Breast epithelium (tissue), 4 donors: ENCODE results near the gene TMEM54. TPM values are rescaled to one million over a fixed set of nuclear protein-coding genes. Genes with fewer than 3 reads are reported as not detected.
A peak's percentile ranks its signal among the peaks of the same experiment; 100 is the strongest.

ENCODE experiments used
- DNase-seq, 2 donors: peaks; one replicate each; pipeline ENCODE4 v3.0.0-alpha.2; 2019; ENCODE audit warnings: low spot score in 2 of 2
- H3K27ac ChIP-seq, 2 donors: fragments of 200-600 bp; sonication (generic) in 1 of 2; one replicate each; pipeline ENCODE4 v1.5.1; 2016 to 2019; ENCODE audit warnings: mild to moderate bottlenecking in 1 of 2
- H3K27me3 ChIP-seq, 2 donors: fragments of 200-600 bp; sonication (generic) in 1 of 2; one replicate each; pipeline versions ENCODE4 v1.5.1 to v1.6.0; 2017 to 2019; ENCODE audit warnings: control low read depth in 1 of 2, mild to moderate bottlenecking in 1 of 2
- H3K36me3 ChIP-seq: fragments of 200-600 bp; one replicate; pipeline ENCODE4 v1.5.1; 2019
- H3K4me1 ChIP-seq, 2 donors: fragments of 200-600 bp; sonication (generic); one replicate each; pipeline ENCODE4 v1.5.1; 2016 to 2019; ENCODE audit warnings: control low read depth in 1 of 2
- H3K4me3 ChIP-seq, 3 donors: fragments of 200-600 bp; sonication (generic); 1 replicate in 2 of 3; 2 replicates in 1 of 3; pipeline ENCODE4 v1.5.1; 2016 to 2019; ENCODE audit warnings: mild to moderate bottlenecking in 3 of 3, moderate library complexity in 2 of 3
- H3K9me3 ChIP-seq, 2 donors: fragments of 200-600 bp; sonication (generic) in 1 of 2; one replicate each; pipeline ENCODE4 v1.5.1; 2016 to 2019; ENCODE audit warnings: control low read depth in 1 of 2
- POLR2A ChIP-seq: fragments of 450-650 bp; IDR thresholded peaks from one replicate; pipeline ENCODE4 v1.6.1; 2016; ENCODE audit warnings: antibody characterized with exemption, mild to moderate bottlenecking, moderate library complexity
- POLR2AphosphoS5 ChIP-seq, 3 donors: sonication (generic); formaldehyde crosslinking; IDR thresholded peaks; one replicate each; pipeline ENCODE4 v1.6.1; 2017; ENCODE audit warnings: antibody characterized with exemption in 3 of 3
- intact Hi-C: fragments of 100-400 bp; cut with DNase I; formaldehyde crosslinking; loops from one replicate; pipeline ENCODE4 v1.15.1; 2023; ENCODE audit warnings: low total_unique reads
- total RNA-seq, 3 donors: library from RNA; depleted of rRNA; stranded (reverse); fragments of >200 nt; gene quantifications; one replicate each; pipeline ENCODE4 v1.1.0, GENCODE V29; 2016
- TF ChIP-seq, protein P1 (sequence below), 3 donors: fragments of 450-650 bp; IDR thresholded peaks; one replicate each; pipeline ENCODE4 v1.5.1; 2016 to 2017; ENCODE audit warnings: antibody characterized with exemption in 3 of 3, mild to moderate bottlenecking in 3 of 3, moderate library complexity in 3 of 3

TMEM54 gene, protein sequence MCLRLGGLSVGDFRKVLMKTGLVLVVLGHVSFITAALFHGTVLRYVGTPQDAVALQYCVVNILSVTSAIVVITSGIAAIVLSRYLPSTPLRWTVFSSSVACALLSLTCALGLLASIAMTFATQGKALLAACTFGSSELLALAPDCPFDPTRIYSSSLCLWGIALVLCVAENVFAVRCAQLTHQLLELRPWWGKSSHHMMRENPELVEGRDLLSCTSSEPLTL
- total RNA-seq: 100 to 1,000 TPM in 1 of 3 donors, 10 to 100 TPM in 2; 26.9 to 109 (median 94.8) TPM

DNA sequence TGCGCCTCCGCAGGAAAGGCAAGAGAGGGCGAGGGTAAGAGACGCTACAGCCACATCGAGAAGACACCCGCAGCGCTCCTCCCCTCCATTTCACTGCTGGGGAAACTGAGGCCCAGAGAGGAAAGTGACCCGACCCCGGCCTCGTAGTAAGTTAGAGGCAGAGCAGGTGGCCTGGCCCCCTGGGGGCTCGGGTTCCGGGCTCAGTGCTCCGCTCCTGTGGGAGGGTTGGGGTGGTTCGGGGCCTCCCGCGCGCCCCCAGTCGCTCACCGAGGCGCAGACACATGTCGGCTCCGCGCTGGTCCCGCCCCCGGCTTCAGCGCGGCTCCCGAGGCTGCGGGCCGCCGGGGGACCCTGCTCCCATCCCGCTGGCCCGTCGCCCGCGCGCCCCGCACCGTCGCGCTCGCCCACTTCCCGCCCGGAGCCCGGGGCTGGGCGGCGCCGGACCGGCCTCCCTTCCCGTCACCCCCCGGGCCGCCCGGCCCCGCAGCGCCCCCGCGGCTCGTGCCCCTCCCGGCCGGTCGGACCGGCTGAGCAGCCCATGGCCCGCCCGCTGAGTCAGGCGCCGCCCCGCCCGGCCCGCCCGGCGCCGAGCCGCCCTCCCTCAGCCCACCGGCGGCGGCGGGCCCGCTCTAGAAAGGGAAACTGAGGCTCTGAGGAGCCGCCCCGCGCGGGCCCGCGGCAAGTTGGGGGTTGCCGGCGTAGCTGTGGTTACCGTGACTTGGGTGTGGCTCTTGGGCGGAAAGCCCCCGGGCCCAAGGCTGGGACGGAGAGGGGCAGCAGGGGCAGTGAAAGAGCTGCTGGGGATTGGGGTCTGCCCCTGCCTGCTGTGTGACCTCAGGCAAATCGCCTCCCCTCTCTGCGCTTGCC, at the start of gene TMEM54:
Gene TMEM54 (minus strand): TSS at position 434 of the 867 bp plus-strand sequence. CDS start 151 bp downstream, at position 283.
- peaks cover 3 to 4% of the 10 kb centered on the region in 2 donors for H3K4me1 ChIP-seq
- H3K27ac ChIP-seq: peak within 1 kb of the TSS; percentile 68 to 72
- no peaks in the 10 kb centered on the region for H3K9me3 ChIP-seq
- intact Hi-C loops: no loop called here
- peak within 1 kb of the TSS; percentile 52 to 99 (median 78) for H3K4me3 ChIP-seq
- TF ChIP-seq POLR2AphosphoS5 (IDR thresholded peaks at IDR 0.05) (no peak), POLR2A (no peak)
- TF ChIP-seq, protein P1, sequence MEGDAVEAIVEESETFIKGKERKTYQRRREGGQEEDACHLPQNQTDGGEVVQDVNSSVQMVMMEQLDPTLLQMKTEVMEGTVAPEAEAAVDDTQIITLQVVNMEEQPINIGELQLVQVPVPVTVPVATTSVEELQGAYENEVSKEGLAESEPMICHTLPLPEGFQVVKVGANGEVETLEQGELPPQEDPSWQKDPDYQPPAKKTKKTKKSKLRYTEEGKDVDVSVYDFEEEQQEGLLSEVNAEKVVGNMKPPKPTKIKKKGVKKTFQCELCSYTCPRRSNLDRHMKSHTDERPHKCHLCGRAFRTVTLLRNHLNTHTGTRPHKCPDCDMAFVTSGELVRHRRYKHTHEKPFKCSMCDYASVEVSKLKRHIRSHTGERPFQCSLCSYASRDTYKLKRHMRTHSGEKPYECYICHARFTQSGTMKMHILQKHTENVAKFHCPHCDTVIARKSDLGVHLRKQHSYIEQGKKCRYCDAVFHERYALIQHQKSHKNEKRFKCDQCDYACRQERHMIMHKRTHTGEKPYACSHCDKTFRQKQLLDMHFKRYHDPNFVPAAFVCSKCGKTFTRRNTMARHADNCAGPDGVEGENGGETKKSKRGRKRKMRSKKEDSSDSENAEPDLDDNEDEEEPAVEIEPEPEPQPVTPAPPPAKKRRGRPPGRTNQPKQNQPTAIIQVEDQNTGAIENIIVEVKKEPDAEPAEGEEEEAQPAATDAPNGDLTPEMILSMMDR (IDR thresholded peaks at IDR 0.05): no peak
- no peaks in the 10 kb centered on the region for H3K36me3 ChIP-seq
- no peaks in the 10 kb centered on the region for H3K27me3 ChIP-seq
- peak in 1 of 2 donors; percentile 63 for DNase-seq

DNA sequence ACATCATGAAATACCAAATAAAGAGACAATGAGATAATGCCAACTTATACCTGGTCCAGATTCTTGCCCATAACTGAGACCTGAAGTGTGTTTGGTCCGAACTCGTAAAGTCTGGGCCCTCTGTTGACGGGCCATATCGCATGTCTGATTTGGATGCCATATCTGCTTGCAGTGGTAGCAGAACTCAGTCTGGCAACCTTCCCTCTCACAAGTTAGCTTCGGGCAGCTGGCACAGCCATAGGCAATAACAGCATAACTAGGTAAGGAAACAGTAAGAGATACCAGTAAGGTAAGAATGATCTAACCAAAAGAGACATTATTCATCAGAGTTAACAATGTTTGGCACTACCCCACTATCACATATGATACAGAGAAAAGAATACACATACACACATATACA, 48.3 kb upstream of the TMEM54 start:
- Histone ChIP-seq H3K27me3 (no peaks in the 10 kb centered on the region), H3K9me3 (no peaks in the 10 kb centered on the region), H3K4me1 (no peaks in the 10 kb centered on the region), H3K4me3 (no peak overlapping the region), H3K27ac (no peak overlapping the region), H3K36me3 (no peaks in the 10 kb centered on the region)
- intact Hi-C loops: no loop called here
- TF ChIP-seq, protein P1 (IDR thresholded peaks at IDR 0.05): no peak
- TF ChIP-seq POLR2AphosphoS5 (IDR thresholded peaks at IDR 0.05): no peak
- no peak for TF ChIP-seq POLR2A
- DNase-seq: no peak

DNA sequence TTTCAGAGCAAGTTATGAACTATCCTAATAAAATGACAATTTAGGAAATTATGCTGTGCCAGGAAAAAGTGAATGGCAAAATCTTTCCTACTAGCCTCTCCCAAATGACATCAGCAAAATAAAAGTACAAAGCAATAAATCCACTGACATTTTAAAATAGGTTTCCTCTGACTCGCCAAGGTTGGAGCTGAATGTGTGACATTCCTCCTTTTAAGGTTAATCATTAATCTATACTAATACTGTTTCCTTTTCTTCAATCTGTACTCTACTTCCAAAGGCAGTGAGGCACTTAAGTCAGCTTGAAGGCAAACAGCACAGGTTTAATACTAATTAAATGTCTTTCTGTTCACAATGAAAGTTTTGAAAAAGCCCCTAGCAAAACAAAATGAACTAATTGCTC, 47.7 kb upstream of the TMEM54 start:
- no peak overlapping the region for H3K4me3 ChIP-seq
- no peak for DNase-seq
- H3K9me3 ChIP-seq: no peaks in the 10 kb centered on the region
- H3K27ac ChIP-seq: no peak overlapping the region
- intact Hi-C loops: no loop called here
- H3K4me1 ChIP-seq: no peaks in the 10 kb centered on the region
- TF ChIP-seq, protein P1 (IDR thresholded peaks at IDR 0.05): no peak
- TF ChIP-seq POLR2AphosphoS5 (IDR thresholded peaks at IDR 0.05) (no peak), POLR2A (no peak)
- H3K36me3 ChIP-seq: no peaks in the 10 kb centered on the region
- H3K27me3 ChIP-seq: no peaks in the 10 kb centered on the region

DNA sequence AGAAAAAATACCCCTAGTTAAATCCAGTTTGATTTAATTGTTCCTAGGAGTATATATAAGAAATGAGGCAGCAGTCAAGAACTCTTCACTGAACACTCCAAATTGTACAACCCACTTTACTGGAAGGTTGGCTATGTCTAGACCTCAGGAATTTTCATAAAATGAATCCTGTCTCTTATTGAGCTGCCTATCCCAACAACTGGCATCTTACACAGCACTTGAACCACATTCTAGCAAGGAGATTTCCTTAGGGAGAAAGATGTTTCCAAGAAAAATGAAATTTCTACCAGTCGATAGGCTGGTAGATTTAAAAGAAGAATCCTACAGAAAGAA, 47.2 kb upstream of the TMEM54 start:
- Histone ChIP-seq H3K27ac (no peak overlapping the region), H3K4me1 (no peaks in the 10 kb centered on the region), H3K27me3 (no peaks in the 10 kb centered on the region), H3K9me3 (no peaks in the 10 kb centered on the region), H3K4me3 (no peak overlapping the region), H3K36me3 (no peaks in the 10 kb centered on the region)
- intact Hi-C loops: no loop called here
- no peak for DNase-seq
- no peak for TF ChIP-seq POLR2AphosphoS5 (IDR thresholded peaks at IDR 0.05)
- TF ChIP-seq, protein P1 (IDR thresholded peaks at IDR 0.05): no peak
- TF ChIP-seq POLR2A: no peak
